Dendritic cell treated with granulocyte-macrophage colony-stimulating factor and Interleukin-4, amounts not matched to agents 40 ng/mL and 50 ng/mL, for 4 days (primary cell): ENCODE results near the gene MS4A4E.

Experiments
- H3K27ac Mint-ChIP-seq: one replicate; pipeline ENCODE4 v1.8.0; 2022; ENCODE audit warnings: mild to moderate bottlenecking, mixed read lengths
- H3K27me3 Mint-ChIP-seq: one replicate; pipeline ENCODE4 v1.8.0; 2022; ENCODE audit warnings: mild to moderate bottlenecking, mixed read lengths
- H3K36me3 Mint-ChIP-seq: one replicate; pipeline ENCODE4 v1.8.0; 2022; ENCODE audit warnings: low read depth, mixed read lengths
- H3K4me1 Mint-ChIP-seq: one replicate; pipeline ENCODE4 v1.8.0; 2022; ENCODE audit warnings: low read depth, mixed read lengths
- H3K4me3 Mint-ChIP-seq: one replicate; pipeline ENCODE4 v1.8.0; 2022; ENCODE audit warnings: mild to moderate bottlenecking, moderate library complexity, mixed read lengths
- H3K9me3 Mint-ChIP-seq: one replicate; pipeline ENCODE4 v1.8.0; 2022; ENCODE audit warnings: mixed read lengths
- intact Hi-C: fragments of 100-400 bp; cut with micrococcal nuclease; formaldehyde crosslinking; loops from one replicate; pipeline ENCODE4 v1.15.0; 2022

Gene MS4A4E

DNA sequence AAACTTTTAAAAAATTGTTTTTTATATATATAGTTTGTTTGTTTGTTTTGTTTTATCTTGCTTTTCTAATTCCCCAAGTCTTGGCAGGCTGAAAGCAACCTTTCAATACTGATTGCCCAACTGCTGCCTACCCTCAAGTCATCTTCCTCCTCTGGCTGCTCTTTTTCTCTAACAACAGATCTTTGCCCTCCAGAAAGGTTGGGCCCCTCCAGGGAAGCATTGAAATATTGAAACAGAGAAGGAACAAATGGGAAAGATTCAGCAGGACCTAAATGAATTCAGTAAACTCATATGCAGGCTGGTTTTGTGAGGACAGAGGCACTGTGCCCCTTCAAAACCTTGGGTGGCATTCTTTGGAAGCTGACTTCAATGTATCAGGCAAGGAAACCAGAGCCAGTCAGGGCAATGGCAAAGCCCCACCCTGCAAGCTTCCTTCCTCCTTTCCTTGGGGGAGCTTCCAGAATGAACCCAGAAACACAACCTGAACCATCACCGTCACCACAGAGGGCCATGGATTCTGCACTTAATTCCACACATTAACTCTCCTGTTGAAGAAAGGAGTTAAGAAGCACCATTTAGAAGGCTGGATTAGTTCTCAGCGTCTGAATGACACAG, 59.2 kb downstream of the MS4A4E start:
- H3K27ac Mint-ChIP-seq: peak overlapping the region; percentile 87
- no peaks in the 10 kb centered on the region for H3K27me3 Mint-ChIP-seq
- H3K4me1 Mint-ChIP-seq: peaks cover 69% of the 10 kb centered on the region
- peaks cover 50% of the 10 kb centered on the region for H3K36me3 Mint-ChIP-seq
- H3K9me3 Mint-ChIP-seq: no peaks in the 10 kb centered on the region
- H3K4me3 Mint-ChIP-seq: peak overlapping the region; percentile 78
- intact Hi-C loops: loop anchor here (1.0 to 5.0 kb wide), 3 partner anchors 10 to 129 kb away; partner anchors contain the start of gene MS4A4E

DNA sequence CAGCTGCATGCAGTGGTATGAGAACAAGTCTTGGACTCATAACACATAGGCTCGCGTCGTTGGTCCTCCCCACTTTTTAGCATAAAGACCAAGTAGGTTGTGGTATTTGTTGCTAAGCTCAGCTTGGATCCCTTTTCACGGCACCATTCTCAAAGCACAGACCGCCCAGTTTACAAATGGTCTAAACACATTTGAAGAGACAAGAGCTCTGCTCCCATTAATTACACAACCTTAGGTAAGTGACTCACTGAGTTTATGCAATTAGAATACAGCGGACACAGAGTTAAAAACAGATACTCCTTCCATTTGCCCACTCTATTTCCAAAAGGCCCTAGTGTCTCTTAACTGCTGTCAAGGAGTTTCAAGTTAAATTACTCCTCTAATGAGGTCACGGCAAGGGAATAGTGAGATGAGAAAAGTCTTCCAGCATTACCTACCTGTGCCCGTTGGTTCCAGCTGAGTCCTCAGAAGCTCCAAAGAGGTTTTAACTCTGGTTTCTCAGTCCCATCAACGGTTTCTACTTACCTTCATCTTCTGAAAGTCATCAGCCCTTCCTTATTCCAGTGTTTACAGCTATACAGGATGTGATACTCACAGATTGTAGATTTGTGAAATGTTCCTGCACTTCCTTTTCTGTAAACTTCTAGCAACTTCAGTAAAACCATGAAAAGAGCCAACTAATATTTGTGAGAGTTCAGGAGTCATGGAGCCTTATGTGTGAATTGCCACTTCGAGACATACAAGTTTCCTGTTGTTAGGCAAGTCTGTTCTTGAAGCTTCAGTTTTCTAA, 60.2 kb downstream of the MS4A4E start, which contains the start of gene MS4A6A:
TSS of gene MS4A6A (minus strand) at position 543 of the 790 bp plus-strand sequence. CDS start 1,356 bp downstream, outside the sequence.
- peak within 1 kb of the TSS; percentile 88 for H3K4me3 Mint-ChIP-seq
- H3K27me3 Mint-ChIP-seq: no peaks in the 10 kb centered on the region
- H3K4me1 Mint-ChIP-seq: peaks cover 71% of the 10 kb centered on the region
- H3K9me3 Mint-ChIP-seq: no peaks in the 10 kb centered on the region
- peaks cover 59% of the 10 kb centered on the region for H3K36me3 Mint-ChIP-seq
- peak within 1 kb of the TSS; percentile 87 for H3K27ac Mint-ChIP-seq
- intact Hi-C loops: loop anchor here (1.0 to 5.0 kb wide), 3 partner anchors 11 to 130 kb away; partner anchors contain the start of gene MS4A4E

DNA sequence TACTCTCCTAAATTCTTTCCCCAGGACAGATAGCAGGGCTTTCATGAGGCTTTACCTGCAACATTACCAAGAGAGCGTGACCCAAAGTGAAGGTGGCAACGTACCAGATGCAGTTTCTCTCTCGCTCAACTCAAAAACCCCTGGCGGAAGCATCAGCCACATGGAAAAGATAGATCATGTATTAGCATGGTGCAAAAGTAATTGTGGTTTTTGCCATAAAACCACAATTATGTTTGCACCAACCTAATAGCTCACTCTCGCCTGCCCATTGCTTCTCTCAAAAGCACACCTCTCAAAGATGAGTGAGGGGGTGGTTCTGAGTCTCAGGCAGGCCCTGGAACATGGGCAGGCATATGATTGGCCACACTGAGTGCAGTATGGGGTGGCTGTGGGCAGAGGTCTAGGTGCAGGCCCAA, 67.1 kb downstream of the MS4A4E start:
- H3K27ac Mint-ChIP-seq: peak overlapping the region; percentile 79
- H3K4me3 Mint-ChIP-seq: peak overlapping the region; percentile 63

DNA sequence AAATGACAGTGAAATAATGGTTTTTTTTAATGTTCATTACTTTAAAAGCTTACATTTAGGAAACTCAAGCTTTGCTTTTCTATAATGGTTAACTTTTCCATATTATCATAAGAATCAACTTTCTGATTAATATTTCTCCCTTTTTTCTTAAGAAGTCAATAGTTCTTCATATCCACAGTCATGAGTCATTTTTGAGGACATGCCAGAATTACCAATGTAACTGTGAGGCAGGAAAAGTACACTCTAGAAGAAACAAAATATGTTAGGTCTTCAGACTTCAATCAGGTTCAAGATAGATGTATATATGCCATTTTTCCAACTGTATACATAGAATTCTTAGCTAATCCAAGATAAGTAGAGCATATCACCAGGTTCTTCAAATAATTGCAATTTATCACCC, 70.9 kb downstream of the MS4A4E start:
- Mint-ChIP-seq H3K36me3 (peaks cover 95% of the 10 kb centered on the region), H3K27ac (peak overlapping the region; percentile 79), H3K27me3 (no peaks in the 10 kb centered on the region), H3K4me1 (peaks cover 90% of the 10 kb centered on the region), H3K4me3 (no peak overlapping the region), H3K9me3 (no peaks in the 10 kb centered on the region)
- intact Hi-C loops: loop anchor here (5.0 kb wide), 1 partner anchor 80 kb away; no protein-coding TSS in a partner anchor

More for the DNA sequence above, 67.1 kb downstream of the MS4A4E start:
- Mint-ChIP-seq H3K27me3 (no peaks in the 10 kb centered on the region), H3K9me3 (no peaks in the 10 kb centered on the region), H3K36me3 (peaks cover 100% of the 10 kb centered on the region), H3K4me1 (peaks cover 94% of the 10 kb centered on the region)
- intact Hi-C loops: no loop called here

DNA sequence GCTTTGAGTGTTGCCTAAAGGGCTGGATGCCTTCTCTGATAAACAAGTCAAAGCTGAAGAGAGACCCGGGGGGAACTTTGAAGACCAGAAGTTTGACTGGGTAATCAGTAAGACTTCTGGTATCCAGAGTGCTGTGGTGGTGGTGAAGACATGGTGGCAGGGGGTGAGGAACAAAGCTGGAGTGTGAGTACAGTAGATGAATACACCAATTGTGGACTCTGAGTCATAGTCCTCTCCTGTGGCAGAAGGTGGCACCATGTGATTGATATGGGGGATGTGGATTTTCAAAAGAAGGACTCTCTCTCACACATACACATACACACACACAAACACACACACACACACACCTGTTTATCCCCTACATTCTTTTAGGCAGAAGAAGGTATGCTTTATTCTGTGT, 72.4 kb downstream of the MS4A4E start:
- no peaks in the 10 kb centered on the region for H3K27me3 Mint-ChIP-seq
- no peaks in the 10 kb centered on the region for H3K9me3 Mint-ChIP-seq
- peaks cover 80% of the 10 kb centered on the region for H3K4me1 Mint-ChIP-seq
- H3K4me3 Mint-ChIP-seq: no peak overlapping the region
- H3K27ac Mint-ChIP-seq: peak overlapping the region; percentile 79
- H3K36me3 Mint-ChIP-seq: peaks cover 80% of the 10 kb centered on the region
- intact Hi-C loops: loop anchor here (5.0 kb wide), 1 partner anchor 82 kb away; no protein-coding TSS in a partner anchor

DNA sequence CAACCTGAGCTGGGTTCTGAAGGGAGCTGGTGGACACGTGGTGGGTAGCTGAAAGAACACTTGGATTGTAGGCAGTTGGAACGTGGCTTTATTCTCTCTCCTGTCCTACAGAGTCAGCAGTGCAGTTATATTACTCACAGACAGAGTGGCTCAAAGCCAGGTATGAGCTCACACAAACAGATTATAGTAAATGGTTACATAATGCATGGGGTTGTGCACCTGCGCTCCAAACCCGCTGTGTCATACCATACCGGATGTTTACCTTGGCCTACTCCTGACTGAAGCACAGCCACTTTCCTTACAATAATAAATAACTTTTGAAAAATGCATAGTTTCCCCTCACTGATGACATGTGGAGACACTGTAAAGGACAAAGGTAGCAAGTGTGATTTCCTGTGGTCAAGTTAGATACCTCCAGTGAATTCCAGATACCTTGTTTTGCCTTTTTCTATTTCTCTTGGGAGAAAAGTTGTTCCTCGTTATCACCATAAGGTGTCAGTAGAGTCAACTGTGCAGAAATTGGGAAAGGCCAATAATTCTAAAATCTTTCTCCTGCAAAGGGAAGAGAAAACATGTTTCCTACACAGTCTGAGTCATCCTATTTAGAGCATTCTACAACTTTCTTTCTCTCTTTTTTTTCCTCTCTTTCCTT, 73.5 kb downstream of the MS4A4E start:
- Mint-ChIP-seq H3K9me3 (no peaks in the 10 kb centered on the region), H3K36me3 (peaks cover 76% of the 10 kb centered on the region), H3K4me1 (peaks cover 69% of the 10 kb centered on the region), H3K27me3 (no peaks in the 10 kb centered on the region), H3K4me3 (no peak overlapping the region), H3K27ac (peak overlapping the region; percentile 79)
- intact Hi-C loops: loop anchor here (10.0 kb wide), 1 partner anchor 455 kb away; no protein-coding TSS in a partner anchor

DNA sequence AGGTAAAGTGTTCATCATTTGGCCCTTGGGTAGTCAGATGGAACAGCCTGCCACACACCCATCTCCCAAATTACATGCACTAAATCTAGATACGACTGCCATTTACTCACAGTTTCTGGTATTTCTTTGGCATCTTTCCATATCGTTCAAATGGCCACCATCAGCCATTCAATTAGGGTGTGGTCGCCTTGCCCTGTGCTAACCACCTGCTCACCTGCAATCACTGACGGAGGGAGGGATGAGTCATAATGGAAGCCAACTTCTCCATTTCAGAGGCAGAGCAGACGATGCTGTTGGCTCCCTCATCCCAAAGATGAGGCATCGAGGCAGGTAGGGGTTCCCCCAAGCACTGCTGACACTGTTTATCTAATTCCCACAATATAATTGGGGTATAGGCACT, 74.6 kb downstream of the MS4A4E start:
- Mint-ChIP-seq H3K9me3 (no peaks in the 10 kb centered on the region), H3K36me3 (peaks cover 76% of the 10 kb centered on the region), H3K27me3 (no peaks in the 10 kb centered on the region), H3K27ac (peak overlapping the region; percentile 55), H3K4me3 (no peak overlapping the region), H3K4me1 (peaks cover 58% of the 10 kb centered on the region)
- intact Hi-C loops: loop anchor here (10.0 kb wide), 1 partner anchor 456 kb away; no protein-coding TSS in a partner anchor

GRCh38 chr11:60165951-60166350, 77.0 kb downstream of the MS4A4E start:
- no peaks in the 10 kb centered on the region for H3K9me3 Mint-ChIP-seq
- H3K36me3 Mint-ChIP-seq: peaks cover 53% of the 10 kb centered on the region
- H3K27ac Mint-ChIP-seq: no peak overlapping the region
- intact Hi-C loops: loop anchor here (10.0 kb wide), 1 partner anchor 459 kb away; no protein-coding TSS in a partner anchor
- no peak overlapping the region for H3K4me3 Mint-ChIP-seq
- H3K4me1 Mint-ChIP-seq: peaks cover 37% of the 10 kb centered on the region
- H3K27me3 Mint-ChIP-seq: no peaks in the 10 kb centered on the region

- Mint-ChIP-seq H3K4me1 (peaks cover 33% of the 10 kb centered on the region), H3K36me3 (peaks cover 50% of the 10 kb centered on the region), H3K27ac (no peak overlapping the region), H3K9me3 (no peaks in the 10 kb centered on the region), H3K27me3 (no peaks in the 10 kb centered on the region), H3K4me3 (no peak overlapping the region)
- intact Hi-C loops: loop anchor here (10.0 kb wide), 1 partner anchor 459 kb away; no protein-coding TSS in a partner anchor
Observed at GRCh38 chr11:60165538-60165937, 77.4 kb downstream of the MS4A4E start.

- Mint-ChIP-seq H3K27ac (no peak overlapping the region), H3K4me3 (no peak overlapping the region), H3K9me3 (no peaks in the 10 kb centered on the region), H3K36me3 (peaks cover 50% of the 10 kb centered on the region), H3K27me3 (no peaks in the 10 kb centered on the region), H3K4me1 (peaks cover 23% of the 10 kb centered on the region)
- intact Hi-C loops: loop anchor here (10.0 kb wide), 1 partner anchor 460 kb away; no protein-coding TSS in a partner anchor
Observed at GRCh38 chr11:60164550-60165075, 78.3 kb downstream of the MS4A4E start.

DNA sequence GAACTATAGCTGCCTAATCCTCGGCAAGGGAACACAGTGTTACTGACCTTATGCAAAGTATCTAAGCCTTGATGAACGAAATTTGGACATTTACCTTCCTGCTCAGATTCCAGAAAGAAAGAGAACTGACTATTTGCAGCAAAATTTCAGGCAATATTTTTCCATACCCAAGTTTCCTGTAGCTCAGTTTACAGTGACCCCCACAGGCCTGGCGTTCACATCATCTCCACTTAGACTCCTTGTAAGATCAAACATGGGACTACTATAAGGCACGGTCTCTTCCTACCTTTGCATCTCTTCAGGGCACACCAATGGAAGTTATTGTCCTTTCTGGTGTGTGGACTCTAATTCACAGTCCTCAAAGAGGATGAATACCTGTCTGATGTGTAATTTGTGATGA, 81.2 kb downstream of the MS4A4E start:
- Mint-ChIP-seq H3K27ac (no peak overlapping the region), H3K4me3 (no peak overlapping the region), H3K36me3 (peaks cover 46% of the 10 kb centered on the region), H3K27me3 (no peaks in the 10 kb centered on the region), H3K4me1 (peaks cover under 1% of the 10 kb centered on the region), H3K9me3 (no peaks in the 10 kb centered on the region)
- intact Hi-C loops: loop anchor here (10.0 kb wide), 1 partner anchor 463 kb away; no protein-coding TSS in a partner anchor

- peaks cover 3% of the 10 kb centered on the region for H3K4me1 Mint-ChIP-seq
- no peaks in the 10 kb centered on the region for H3K9me3 Mint-ChIP-seq
- H3K27me3 Mint-ChIP-seq: no peaks in the 10 kb centered on the region
- H3K36me3 Mint-ChIP-seq: peaks cover 46% of the 10 kb centered on the region
- intact Hi-C loops: loop anchor here (10.0 kb wide), 1 partner anchor 464 kb away; no protein-coding TSS in a partner anchor
- H3K27ac Mint-ChIP-seq: no peak overlapping the region
- no peak overlapping the region for H3K4me3 Mint-ChIP-seq
Observed at GRCh38 chr11:60161107-60161506, 81.8 kb downstream of the MS4A4E start.

DNA sequence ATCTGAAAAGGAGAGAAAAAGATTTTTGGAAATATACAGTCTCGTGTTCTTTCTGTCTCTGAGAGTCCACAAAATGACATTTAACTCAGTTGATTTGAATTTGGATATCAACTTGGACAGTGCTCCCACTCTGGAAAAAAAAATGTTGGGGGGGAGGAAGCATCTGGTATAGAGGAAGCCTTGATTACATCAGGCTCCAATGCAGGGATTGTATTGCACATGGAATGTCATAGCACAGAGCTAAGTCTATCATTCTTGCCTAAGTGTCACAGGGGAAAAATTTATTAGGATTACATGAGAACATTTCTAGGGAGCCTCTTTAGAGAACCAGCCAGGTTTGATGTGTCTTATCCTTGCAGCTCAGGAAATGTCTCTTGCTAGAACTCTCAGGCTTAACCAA, 83.1 kb downstream of the MS4A4E start:
- peaks cover 6% of the 10 kb centered on the region for H3K4me1 Mint-ChIP-seq
- H3K4me3 Mint-ChIP-seq: no peak overlapping the region
- no peaks in the 10 kb centered on the region for H3K27me3 Mint-ChIP-seq
- no peaks in the 10 kb centered on the region for H3K9me3 Mint-ChIP-seq
- intact Hi-C loops: loop anchor here (10.0 kb wide), 1 partner anchor 465 kb away; no protein-coding TSS in a partner anchor
- peaks cover 42% of the 10 kb centered on the region for H3K36me3 Mint-ChIP-seq
- no peak overlapping the region for H3K27ac Mint-ChIP-seq
